ENCODE data around the gene SENP3. TPM values are rescaled to one million over a fixed set of nuclear protein-coding genes. Genes with fewer than 3 reads are reported as not detected.

The SENP3 gene
- total and polyA plus RNA-seq, 2 of the 13 experiments (the other 11 are each of a cell fraction or from before 2014, with no cell fraction given): 55.8 to 75.4 TPM

GRCh38 chr17:7574176-7574953 lies 12.6 kb downstream of the SENP3 start:
- BruUV-seq (replicated peaks): no TSS peak
- FAIRE-seq (no peak), DNase-seq (ENCODE audit: low spot score) (no peak), ATAC-seq (no peak)
- Histone ChIP-seq H3K79me2 (ENCODE audit: insufficient read depth, low read length) (peaks cover 44% of the 10 kb centered on the region), H3K4me3 (replicated peaks in 1 of 3; ENCODE audit: insufficient read depth in 1 of 3, low read depth in 2 of 3, low read length in 3 of 3) (peak overlapping the region; percentile 89 to 96 (median 94)), H2AFZ (ENCODE audit: low read length) (no peak overlapping the region), H3K36me3 (replicated peaks in 1 of 2; ENCODE audit: control insufficient read depth in 1 of 2, insufficient read depth in 2 of 2, low read length in 2 of 2) (peaks cover 14 to 72% of the 10 kb centered on the region in 2 experiments), H3K4me1 (ENCODE audit: insufficient read depth, low read length) (peaks cover 67% of the 10 kb centered on the region), H3K4me2 (ENCODE audit: low read depth, low read length) (peak overlapping the region; percentile 84), H3K9me3 (ENCODE audit: low read length) (no peaks in the 10 kb centered on the region), H3K27me3 (ENCODE audit: control insufficient read depth in 1 of 2, insufficient read depth in 2 of 2, low read length in 2 of 2) (no peaks in the 10 kb centered on the region; a peak in 1 of 5 replicates), H3K9ac (ENCODE audit: insufficient read depth, low read depth, low read length) (peak overlapping the region; percentile 99), H3K27ac (ENCODE audit: extremely low read length, insufficient read depth, low read length) (peak overlapping the region; percentile 93), H4K20me1 (ENCODE audit: insufficient read depth, low read length) (peaks cover 59% of the 10 kb centered on the region)
- TF ChIP-seq ZFP91 (CRISPR knock-in tag; IDR thresholded peaks at IDR 0.05; ENCODE audit: borderline replicate concordance): 0 out of 2 replicates have a peak, but pooled peaks have one; percentile 5
- no peak for TF ChIP-seq IKZF4 (CRISPR knock-in tag; IDR thresholded peaks at IDR 0.05; ENCODE audit: borderline replicate concordance, low read depth, not compliant biosample characterization)
- no peak for TF ChIP-seq LCORL (IDR thresholded peaks at IDR 0.05)
- TF ChIP-seq LCORL (CRISPR knock-in tag; IDR thresholded peaks at IDR 0.05): 0 out of 2 replicates have a peak, but pooled peaks have one; percentile 13
- peak; percentile 29 to 41; a peak in 2 of 4 replicates for TF ChIP-seq POLR2A (IDR thresholded peaks at IDR 0.05; ENCODE audit: insufficient read depth in 1 of 2, low read depth in 2 of 2, low read length in 2 of 2)
- TF ChIP-seq ZNF773 (CRISPR knock-in tag; IDR thresholded peaks at IDR 0.05; ENCODE audit: borderline replicate concordance): no peak
- no peak for TF ChIP-seq ZNF878 (CRISPR knock-in tag; IDR thresholded peaks at IDR 0.05)
- 0 out of 2 replicates have a peak, but pooled peaks have one; percentile 31 for TF ChIP-seq SNAPC4 (CRISPR knock-in tag; IDR thresholded peaks at IDR 0.05)
- TF ChIP-seq ZFP36L1 (CRISPR knock-in tag; IDR thresholded peaks at IDR 0.05): 0 out of 2 replicates have a peak, but pooled peaks have one; percentile 41
- no peak for TF ChIP-seq ZNF513 (CRISPR knock-in tag; conservative IDR thresholded peaks at IDR 0.05)
- TF ChIP-seq ZNF563 (CRISPR knock-in tag; IDR thresholded peaks at IDR 0.05): no peak
- TF ChIP-seq ZNF558 (CRISPR knock-in tag; IDR thresholded peaks at IDR 0.05; ENCODE audit: borderline replicate concordance): 0 out of 2 replicates have a peak, but pooled peaks have one; percentile 5
- ChIA-PET POLR2A (interaction anchor here (0.7 to 3.3 kb wide), 14 partner anchors 10 to 263 kb away, joined by 3 to 51 read pairs (median 7); partner anchors contain the start of genes ATP1B2, FXR2, MPDU1 and POLR2A), CTCF (ENCODE audit: low intra/inter-chr PET ratio, low total read pairs) (no interaction called here)
- intact Hi-C loops (cut with micrococcal nuclease; ENCODE audit: unreplicated experiment) (loop anchor here (5.0 kb wide), 1 partner anchor 113 kb away; the partner anchor contains the start of genes TP53 and WRAP53), in situ Hi-C loops (cut with HindIII; ENCODE audit: extremely low pct_ligation_motif_present, low pct_unique_long_range_greater_than_20kb) (loop anchor here (10.0 kb wide), 1 partner anchor 270 kb away; no protein-coding TSS in a partner anchor)
- 36% methylated on average over 8 of the region's 15 CpGs for WGBS (ENCODE audit: low lambda C conversion rate)
